ENCODE data around the gene CAPN12.

CAPN12 gene

DNA sequence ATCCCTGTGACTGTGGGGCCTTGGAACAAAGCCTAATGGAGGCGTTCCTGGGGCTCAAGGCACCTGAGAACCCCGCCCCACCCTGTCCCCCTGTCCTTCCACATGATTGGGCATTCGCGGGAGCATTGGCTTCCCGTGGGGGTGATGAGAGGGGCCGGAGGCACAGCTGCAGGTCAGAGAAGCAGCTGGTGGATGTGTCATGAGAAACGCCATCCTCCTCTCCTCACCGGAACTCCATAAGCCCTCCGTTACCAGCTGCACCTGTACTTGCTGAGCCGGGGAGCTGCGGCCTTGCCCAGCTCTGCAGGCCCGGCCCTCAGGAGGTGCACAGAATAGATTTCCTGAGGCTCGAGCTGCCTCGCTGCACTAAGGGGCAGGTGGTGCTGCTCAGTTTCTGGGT, 42.0 kb downstream of the CAPN12 start:
- WGBS, 2 experiments = 94 to 96% methylated on average over 14 of the region's 14 CpGs
- H3K4me1 ChIP-seq (ENCODE audit: control insufficient read depth, insufficient read depth, low read length) = peaks cover 16% of the 10 kb centered on the region
- H3K4me3 ChIP-seq (ENCODE audit: insufficient read depth, low read depth, low read length) = no peak overlapping the region
- H3K36me3 ChIP-seq (ENCODE audit: control insufficient read depth, insufficient read depth, low read length) = peaks cover 46% of the 10 kb centered on the region
- no peaks in the 10 kb centered on the region for H3K27me3 ChIP-seq (ENCODE audit: control insufficient read depth, insufficient read depth, low read length, poor library complexity, severe bottlenecking)
- H3K27ac ChIP-seq (ENCODE audit: insufficient read depth, low read depth, low read length, poor library complexity, severe bottlenecking) = no peak overlapping the region
- no peaks in the 10 kb centered on the region for H3K9me3 ChIP-seq (ENCODE audit: control insufficient read depth, low read length)

- H3K27me3 ChIP-seq (ENCODE audit: control insufficient read depth, insufficient read depth, low read length, poor library complexity, severe bottlenecking) = no peaks in the 10 kb centered on the region
- H3K4me3 ChIP-seq (ENCODE audit: insufficient read depth, low read depth, low read length) = no peak overlapping the region
- peaks cover 16% of the 10 kb centered on the region for H3K4me1 ChIP-seq (ENCODE audit: control insufficient read depth, insufficient read depth, low read length)
- 94 to 96% methylated on average over 11 of the region's 11 CpGs for WGBS, 2 experiments
- peaks cover 42% of the 10 kb centered on the region for H3K36me3 ChIP-seq (ENCODE audit: control insufficient read depth, insufficient read depth, low read length)
- H3K9me3 ChIP-seq (ENCODE audit: control insufficient read depth, low read length) = no peaks in the 10 kb centered on the region
- H3K27ac ChIP-seq (ENCODE audit: insufficient read depth, low read depth, low read length, poor library complexity, severe bottlenecking) = no peak overlapping the region
Observed at GRCh38 chr19:38701455-38702063, 42.7 kb downstream of the CAPN12 start.

DNA sequence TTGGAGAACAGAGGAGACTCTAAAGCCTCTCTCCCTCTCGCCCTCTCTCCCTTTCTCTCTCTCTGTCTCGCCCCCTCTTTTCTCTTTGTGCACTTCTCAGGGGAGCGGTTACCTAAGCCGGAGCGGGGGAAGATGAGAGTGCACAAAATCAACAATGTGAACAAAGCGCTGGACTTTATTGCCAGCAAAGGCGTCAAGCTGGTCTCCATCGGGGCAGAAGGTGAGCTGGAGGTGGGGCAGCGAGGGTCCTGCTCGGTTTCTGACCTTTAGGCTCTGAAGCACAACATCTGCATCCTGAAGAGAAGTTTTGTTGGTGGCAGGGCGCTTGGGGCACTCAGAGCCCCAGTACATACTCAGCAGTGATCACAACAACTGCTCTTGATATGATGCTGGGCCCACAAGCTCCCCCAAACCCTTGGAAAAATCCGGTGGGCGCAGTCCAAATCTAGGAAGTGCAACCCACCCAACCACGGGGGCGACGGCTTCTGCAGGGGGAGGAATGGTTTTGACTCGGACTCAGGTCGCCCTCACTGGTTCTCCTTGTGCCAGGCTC, 43.3 kb downstream of the CAPN12 start:
- H3K36me3 ChIP-seq (ENCODE audit: control insufficient read depth, insufficient read depth, low read length) = peaks cover 36% of the 10 kb centered on the region
- 95 to 96% methylated on average over 18 of the region's 18 CpGs for WGBS, 2 experiments
- H3K27me3 ChIP-seq (ENCODE audit: control insufficient read depth, insufficient read depth, low read length, poor library complexity, severe bottlenecking) = no peaks in the 10 kb centered on the region
- no peak overlapping the region for H3K27ac ChIP-seq (ENCODE audit: insufficient read depth, low read depth, low read length, poor library complexity, severe bottlenecking)
- H3K4me1 ChIP-seq (ENCODE audit: control insufficient read depth, insufficient read depth, low read length) = peaks cover 16% of the 10 kb centered on the region
- no peaks in the 10 kb centered on the region for H3K9me3 ChIP-seq (ENCODE audit: control insufficient read depth, low read length)
- H3K4me3 ChIP-seq (ENCODE audit: insufficient read depth, low read depth, low read length) = no peak overlapping the region

DNA sequence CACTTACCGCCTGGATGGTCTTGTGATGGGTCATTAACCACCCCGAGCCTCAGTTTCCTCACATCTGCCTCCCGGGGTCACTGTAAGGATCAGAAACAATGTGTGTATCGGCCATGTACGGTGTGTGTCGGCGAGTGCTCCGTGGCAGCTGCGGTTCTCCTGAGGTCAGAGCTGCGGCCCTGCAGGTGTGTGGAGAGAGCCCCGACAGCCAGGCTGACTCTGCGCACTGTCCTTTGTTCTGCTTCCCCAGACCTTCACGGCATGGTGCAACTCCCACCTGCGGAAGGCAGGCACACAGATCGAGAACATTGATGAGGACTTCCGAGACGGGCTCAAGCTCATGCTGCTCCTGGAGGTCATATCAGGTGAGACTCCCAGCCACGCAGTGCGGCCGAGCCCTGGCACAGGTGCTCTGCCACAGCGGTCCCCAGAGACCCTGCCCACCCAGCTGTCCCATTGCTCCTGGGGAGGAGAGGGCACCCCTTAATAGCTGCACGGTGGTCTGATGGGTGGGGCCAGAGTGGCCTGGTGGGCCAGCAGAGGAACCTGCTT, 43.8 kb downstream of the CAPN12 start:
- Histone ChIP-seq H3K36me3 (ENCODE audit: control insufficient read depth, insufficient read depth, low read length) (peaks cover 31% of the 10 kb centered on the region), H3K27ac (ENCODE audit: insufficient read depth, low read depth, low read length, poor library complexity, severe bottlenecking) (no peak overlapping the region), H3K27me3 (ENCODE audit: control insufficient read depth, insufficient read depth, low read length, poor library complexity, severe bottlenecking) (no peaks in the 10 kb centered on the region), H3K4me3 (ENCODE audit: insufficient read depth, low read depth, low read length) (no peak overlapping the region), H3K4me1 (ENCODE audit: control insufficient read depth, insufficient read depth, low read length) (peaks cover 16% of the 10 kb centered on the region), H3K9me3 (ENCODE audit: control insufficient read depth, low read length) (no peaks in the 10 kb centered on the region)
- 90 to 92% methylated on average over 22 of the region's 22 CpGs for WGBS, 2 experiments

DNA sequence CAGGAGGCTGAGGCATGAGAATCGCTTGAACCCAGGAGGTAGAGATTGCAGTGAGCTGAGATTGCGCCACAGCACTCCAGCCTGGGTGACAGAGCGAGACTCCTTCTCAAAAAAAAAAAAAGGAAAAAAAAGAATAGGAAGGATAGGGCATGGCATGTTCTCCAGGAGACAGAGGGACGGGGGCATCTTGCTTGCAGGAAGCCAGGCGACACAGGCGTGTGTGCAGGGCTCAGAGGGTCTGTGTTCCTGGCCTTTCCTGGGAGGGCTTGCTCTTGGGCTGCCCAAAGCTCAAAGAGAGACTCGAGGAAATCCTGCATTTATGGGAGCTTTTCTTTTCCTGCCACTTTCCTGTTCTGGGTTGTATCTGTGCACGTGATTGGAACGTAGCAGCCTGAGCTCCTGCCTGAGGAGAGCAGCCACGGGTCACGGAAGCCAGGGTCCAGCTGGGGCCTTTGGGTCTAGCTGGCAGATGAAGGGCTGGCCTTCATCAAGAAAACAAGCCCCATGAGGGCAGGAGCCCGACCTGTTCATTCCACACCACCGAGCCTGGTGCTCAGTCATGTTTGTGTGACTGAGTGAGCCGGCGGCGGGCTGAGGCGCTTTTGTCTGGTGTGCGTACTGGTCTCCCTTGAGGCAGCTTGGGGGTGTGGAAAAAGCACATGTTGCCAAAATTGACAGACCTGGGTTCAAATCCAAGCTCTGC, 44.5 kb downstream of the CAPN12 start:
- Histone ChIP-seq H3K4me1 (ENCODE audit: control insufficient read depth, insufficient read depth, low read length) (peaks cover 16% of the 10 kb centered on the region), H3K36me3 (ENCODE audit: control insufficient read depth, insufficient read depth, low read length) (peaks cover 28% of the 10 kb centered on the region), H3K27ac (ENCODE audit: insufficient read depth, low read depth, low read length, poor library complexity, severe bottlenecking) (no peak overlapping the region), H3K4me3 (ENCODE audit: insufficient read depth, low read depth, low read length) (no peak overlapping the region), H3K27me3 (ENCODE audit: control insufficient read depth, insufficient read depth, low read length, poor library complexity, severe bottlenecking) (no peaks in the 10 kb centered on the region), H3K9me3 (ENCODE audit: control insufficient read depth, low read length) (no peaks in the 10 kb centered on the region)
- WGBS, 2 experiments = 96 to 97% methylated on average over 18 of the region's 18 CpGs

- H3K27ac ChIP-seq (ENCODE audit: insufficient read depth, low read depth, low read length, poor library complexity, severe bottlenecking) = peak overlapping the region; percentile 16
- 96 to 98% methylated on average over 7 of the region's 7 CpGs for WGBS, 2 experiments
- no peaks in the 10 kb centered on the region for H3K27me3 ChIP-seq (ENCODE audit: control insufficient read depth, insufficient read depth, low read length, poor library complexity, severe bottlenecking)
- no peaks in the 10 kb centered on the region for H3K9me3 ChIP-seq (ENCODE audit: control insufficient read depth, low read length)
- H3K4me3 ChIP-seq (ENCODE audit: insufficient read depth, low read depth, low read length) = no peak overlapping the region
- peaks cover 17% of the 10 kb centered on the region for H3K4me1 ChIP-seq (ENCODE audit: control insufficient read depth, insufficient read depth, low read length)
- peaks cover 28% of the 10 kb centered on the region for H3K36me3 ChIP-seq (ENCODE audit: control insufficient read depth, insufficient read depth, low read length)
Observed at GRCh38 chr19:38699027-38699346, 45.3 kb downstream of the CAPN12 start.

- Histone ChIP-seq H3K4me1 (ENCODE audit: control insufficient read depth, insufficient read depth, low read length) (peaks cover 21% of the 10 kb centered on the region), H3K27ac (ENCODE audit: insufficient read depth, low read depth, low read length, poor library complexity, severe bottlenecking) (peak overlapping the region; percentile 36), H3K27me3 (ENCODE audit: control insufficient read depth, insufficient read depth, low read length, poor library complexity, severe bottlenecking) (no peaks in the 10 kb centered on the region), H3K9me3 (ENCODE audit: control insufficient read depth, low read length) (no peaks in the 10 kb centered on the region), H3K36me3 (ENCODE audit: control insufficient read depth, insufficient read depth, low read length) (peaks cover 25% of the 10 kb centered on the region), H3K4me3 (ENCODE audit: insufficient read depth, low read depth, low read length) (no peak overlapping the region)
- WGBS, 2 experiments = 79 to 80% methylated on average over 22 of the region's 22 CpGs
Observed at GRCh38 chr19:38698225-38699026, 45.8 kb downstream of the CAPN12 start.

GRCh38 chr19:38697641-38698071, 46.6 kb downstream of the CAPN12 start:
- Histone ChIP-seq H3K9me3 (ENCODE audit: control insufficient read depth, low read length) (no peaks in the 10 kb centered on the region), H3K4me3 (ENCODE audit: insufficient read depth, low read depth, low read length) (no peak overlapping the region), H3K4me1 (ENCODE audit: control insufficient read depth, insufficient read depth, low read length) (peaks cover 29% of the 10 kb centered on the region), H3K27me3 (ENCODE audit: control insufficient read depth, insufficient read depth, low read length, poor library complexity, severe bottlenecking) (no peaks in the 10 kb centered on the region), H3K36me3 (ENCODE audit: control insufficient read depth, insufficient read depth, low read length) (peaks cover 18% of the 10 kb centered on the region), H3K27ac (ENCODE audit: insufficient read depth, low read depth, low read length, poor library complexity, severe bottlenecking) (no peak overlapping the region)
- WGBS, 2 experiments = 88% methylated on average over 11 of the region's 11 CpGs

GRCh38 chr19:38697197-38697596, 47.1 kb downstream of the CAPN12 start:
- peaks cover 14% of the 10 kb centered on the region for H3K36me3 ChIP-seq (ENCODE audit: control insufficient read depth, insufficient read depth, low read length)
- no peak overlapping the region for H3K4me3 ChIP-seq (ENCODE audit: insufficient read depth, low read depth, low read length)
- no peak overlapping the region for H3K27ac ChIP-seq (ENCODE audit: insufficient read depth, low read depth, low read length, poor library complexity, severe bottlenecking)
- peaks cover 34% of the 10 kb centered on the region for H3K4me1 ChIP-seq (ENCODE audit: control insufficient read depth, insufficient read depth, low read length)
- no peaks in the 10 kb centered on the region for H3K9me3 ChIP-seq (ENCODE audit: control insufficient read depth, low read length)
- WGBS, 2 experiments = 95 to 96% methylated on average over 6 of the region's 6 CpGs
- H3K27me3 ChIP-seq (ENCODE audit: control insufficient read depth, insufficient read depth, low read length, poor library complexity, severe bottlenecking) = no peaks in the 10 kb centered on the region

- no peak overlapping the region for H3K4me3 ChIP-seq (ENCODE audit: insufficient read depth, low read depth, low read length)
- H3K36me3 ChIP-seq (ENCODE audit: control insufficient read depth, insufficient read depth, low read length) = peaks cover 10% of the 10 kb centered on the region
- H3K4me1 ChIP-seq (ENCODE audit: control insufficient read depth, insufficient read depth, low read length) = peaks cover 39% of the 10 kb centered on the region
- no peak overlapping the region for H3K27ac ChIP-seq (ENCODE audit: insufficient read depth, low read depth, low read length, poor library complexity, severe bottlenecking)
- WGBS, 2 experiments = 92 to 94% methylated on average over 6 of the region's 6 CpGs
- H3K9me3 ChIP-seq (ENCODE audit: control insufficient read depth, low read length) = no peaks in the 10 kb centered on the region
- H3K27me3 ChIP-seq (ENCODE audit: control insufficient read depth, insufficient read depth, low read length, poor library complexity, severe bottlenecking) = no peaks in the 10 kb centered on the region
Observed at GRCh38 chr19:38696729-38697055, 47.6 kb downstream of the CAPN12 start.
